ENCODE results near the gene SGIP1.

Gene SGIP1

DNA sequence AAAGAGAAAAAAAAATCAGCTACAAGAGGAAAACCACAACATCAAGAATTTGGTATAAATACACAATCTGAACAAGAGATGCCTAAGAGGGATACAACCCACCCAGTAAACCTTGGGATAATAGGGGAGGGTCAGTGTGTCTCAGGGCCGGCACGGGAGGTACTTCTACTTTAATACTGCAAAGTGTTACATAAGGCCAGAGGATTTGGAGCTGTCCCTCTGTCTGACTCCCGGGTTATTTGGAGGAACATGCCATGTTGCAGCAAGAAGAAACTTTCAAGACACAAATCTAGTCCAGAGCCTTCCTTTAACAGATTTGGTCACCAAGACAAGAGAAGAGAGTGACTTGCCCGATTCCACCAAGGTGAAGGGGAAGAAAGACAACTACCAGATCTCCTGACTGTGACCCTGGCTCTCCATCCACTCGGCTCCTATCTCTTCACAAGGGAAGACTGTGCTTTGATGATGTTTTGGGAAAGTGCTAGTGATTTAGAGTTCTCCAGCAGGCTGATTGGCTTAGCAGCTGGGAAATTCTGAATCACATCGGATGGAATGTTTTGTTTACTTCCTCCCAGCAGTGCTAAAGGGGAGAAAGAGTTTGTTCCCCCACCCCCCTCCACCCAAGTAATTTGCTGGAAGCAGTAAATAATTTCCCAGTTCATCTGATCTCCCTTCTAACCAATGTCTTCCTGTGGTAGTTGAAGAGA is 29.3 kb downstream of the SGIP1 start:
- no peak overlapping the region for H3K4me3 ChIP-seq (ENCODE audit: low read length)
- H4K20me1 ChIP-seq (ENCODE audit: insufficient read depth, low read length), result no peaks in the 10 kb centered on the region
- H3K27ac ChIP-seq (ENCODE audit: low read length), result no peak overlapping the region
- H2AFZ ChIP-seq (ENCODE audit: low read length), result no peak overlapping the region
- H3K27me3 ChIP-seq (replicated peaks; ENCODE audit: insufficient read depth, low read length), result no peaks in the 10 kb centered on the region
- no peaks in the 10 kb centered on the region for H3K36me3 ChIP-seq (replicated peaks; ENCODE audit: insufficient read depth, low read length)
- H3K9me2 ChIP-seq (replicated peaks; ENCODE audit: insufficient read depth, low read length), result no peaks in the 10 kb centered on the region
- TF ChIP-seq EZH2 (optimal IDR thresholded peaks at IDR 0.05; ENCODE audit: low read depth, low read length) (no peak), EZH2phosphoT487 (IDR thresholded peaks at IDR 0.05; ENCODE audit: low read length) (no peak)
- TF ChIP-seq, protein P1, sequence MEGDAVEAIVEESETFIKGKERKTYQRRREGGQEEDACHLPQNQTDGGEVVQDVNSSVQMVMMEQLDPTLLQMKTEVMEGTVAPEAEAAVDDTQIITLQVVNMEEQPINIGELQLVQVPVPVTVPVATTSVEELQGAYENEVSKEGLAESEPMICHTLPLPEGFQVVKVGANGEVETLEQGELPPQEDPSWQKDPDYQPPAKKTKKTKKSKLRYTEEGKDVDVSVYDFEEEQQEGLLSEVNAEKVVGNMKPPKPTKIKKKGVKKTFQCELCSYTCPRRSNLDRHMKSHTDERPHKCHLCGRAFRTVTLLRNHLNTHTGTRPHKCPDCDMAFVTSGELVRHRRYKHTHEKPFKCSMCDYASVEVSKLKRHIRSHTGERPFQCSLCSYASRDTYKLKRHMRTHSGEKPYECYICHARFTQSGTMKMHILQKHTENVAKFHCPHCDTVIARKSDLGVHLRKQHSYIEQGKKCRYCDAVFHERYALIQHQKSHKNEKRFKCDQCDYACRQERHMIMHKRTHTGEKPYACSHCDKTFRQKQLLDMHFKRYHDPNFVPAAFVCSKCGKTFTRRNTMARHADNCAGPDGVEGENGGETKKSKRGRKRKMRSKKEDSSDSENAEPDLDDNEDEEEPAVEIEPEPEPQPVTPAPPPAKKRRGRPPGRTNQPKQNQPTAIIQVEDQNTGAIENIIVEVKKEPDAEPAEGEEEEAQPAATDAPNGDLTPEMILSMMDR (IDR thresholded peaks at IDR 0.05; ENCODE audit: low read length), result no peak
- H3K9ac ChIP-seq (ENCODE audit: low read length), result no peak overlapping the region
- no peak for DNase-seq
- no peaks in the 10 kb centered on the region for H3K4me1 ChIP-seq (ENCODE audit: low read length)
- no peaks in the 10 kb centered on the region for H3K9me3 ChIP-seq (replicated peaks; ENCODE audit: insufficient read depth, low read length)
- no peaks in the 10 kb centered on the region for H3K79me2 ChIP-seq (ENCODE audit: low read length)
- no peak overlapping the region for H3K4me2 ChIP-seq (ENCODE audit: low read depth, low read length)
- H3F3A ChIP-seq (ENCODE audit: insufficient read depth, low read length), result no peaks in the 10 kb centered on the region

DNA sequence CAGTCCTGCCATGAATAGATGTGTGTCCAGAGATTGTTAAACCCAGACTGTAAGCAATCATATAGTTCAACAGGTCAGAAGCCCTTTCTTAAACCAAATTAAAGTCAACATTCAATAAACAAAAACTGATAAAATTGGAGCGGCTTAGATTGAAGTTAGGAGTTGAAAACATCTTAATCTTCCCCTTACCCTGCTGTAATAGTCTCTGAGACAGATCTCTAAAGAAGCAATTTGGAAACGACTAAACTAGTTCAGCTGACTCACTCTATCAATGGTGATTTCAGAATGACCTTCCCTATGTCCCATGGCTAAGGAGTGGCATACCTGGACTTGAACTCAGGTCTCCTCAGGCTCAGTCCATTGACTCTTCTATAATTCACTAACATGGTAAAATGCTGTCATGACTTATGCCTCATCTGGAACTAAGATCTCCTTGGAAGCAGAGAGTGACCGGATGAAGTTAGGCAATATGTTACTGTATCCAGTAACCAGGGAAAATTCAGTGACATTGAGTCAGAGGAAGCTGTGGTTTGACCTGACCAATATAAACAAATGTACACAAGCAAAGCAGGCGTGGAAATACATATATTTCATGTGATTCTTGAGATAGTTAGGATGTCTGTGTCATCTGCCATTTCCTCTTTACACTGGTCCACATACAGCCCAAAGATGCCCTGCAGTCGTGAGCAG is 30.1 kb downstream of the SGIP1 start:
- H3K9me3 ChIP-seq (replicated peaks; ENCODE audit: insufficient read depth, low read length), result no peaks in the 10 kb centered on the region
- no peaks in the 10 kb centered on the region for H3K36me3 ChIP-seq (replicated peaks; ENCODE audit: insufficient read depth, low read length)
- H3K9ac ChIP-seq (ENCODE audit: low read length), result no peak overlapping the region
- H2AFZ ChIP-seq (ENCODE audit: low read length), result no peak overlapping the region
- H3F3A ChIP-seq (ENCODE audit: insufficient read depth, low read length), result no peaks in the 10 kb centered on the region
- no peaks in the 10 kb centered on the region for H3K4me1 ChIP-seq (ENCODE audit: low read length)
- H3K27ac ChIP-seq (ENCODE audit: low read length), result no peak overlapping the region
- DNase-seq, result no peak
- H3K79me2 ChIP-seq (ENCODE audit: low read length), result no peaks in the 10 kb centered on the region
- H3K4me2 ChIP-seq (ENCODE audit: low read depth, low read length), result no peak overlapping the region
- no peaks in the 10 kb centered on the region for H4K20me1 ChIP-seq (ENCODE audit: insufficient read depth, low read length)
- no peaks in the 10 kb centered on the region for H3K27me3 ChIP-seq (replicated peaks; ENCODE audit: insufficient read depth, low read length)
- no peak overlapping the region for H3K4me3 ChIP-seq (ENCODE audit: low read length)
- TF ChIP-seq EZH2phosphoT487 (IDR thresholded peaks at IDR 0.05; ENCODE audit: low read length) (no peak), EZH2 (optimal IDR thresholded peaks at IDR 0.05; ENCODE audit: low read depth, low read length) (no peak)
- TF ChIP-seq, protein P1 (IDR thresholded peaks at IDR 0.05; ENCODE audit: low read length), result no peak
- no peaks in the 10 kb centered on the region for H3K9me2 ChIP-seq (replicated peaks; ENCODE audit: insufficient read depth, low read length)

DNA sequence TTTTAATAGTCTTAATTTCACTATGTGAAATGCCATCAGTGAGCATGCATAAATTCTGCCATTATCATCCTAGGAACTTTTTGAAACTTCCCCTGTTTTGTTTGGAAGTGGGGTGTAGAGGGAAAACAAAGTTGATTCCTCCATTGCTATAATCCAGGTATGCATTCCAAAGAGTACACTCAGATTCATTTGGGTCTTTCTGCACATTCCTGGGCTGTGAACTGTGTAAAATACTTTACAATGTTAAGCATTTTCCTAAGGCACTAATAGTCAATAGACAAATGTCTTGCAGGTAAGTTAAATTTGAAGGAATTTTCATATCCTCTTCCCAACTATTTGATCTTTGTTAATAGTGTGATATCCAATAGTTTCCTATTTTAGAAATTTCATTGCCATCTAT is 36.2 kb downstream of the SGIP1 start:
- H3K27me3 ChIP-seq (replicated peaks; ENCODE audit: insufficient read depth, low read length), result no peaks in the 10 kb centered on the region
- H3K4me3 ChIP-seq (ENCODE audit: low read length), result no peak overlapping the region
- no peaks in the 10 kb centered on the region for H3K9me3 ChIP-seq (replicated peaks; ENCODE audit: insufficient read depth, low read length)
- no peaks in the 10 kb centered on the region for H3K79me2 ChIP-seq (ENCODE audit: low read length)
- H3K9me2 ChIP-seq (replicated peaks; ENCODE audit: insufficient read depth, low read length), result no peaks in the 10 kb centered on the region
- no peak for DNase-seq
- H4K20me1 ChIP-seq (ENCODE audit: insufficient read depth, low read length), result no peaks in the 10 kb centered on the region
- H3K4me2 ChIP-seq (ENCODE audit: low read depth, low read length), result no peak overlapping the region
- no peaks in the 10 kb centered on the region for H3K36me3 ChIP-seq (replicated peaks; ENCODE audit: insufficient read depth, low read length)
- H3K27ac ChIP-seq (ENCODE audit: low read length), result no peak overlapping the region
- no peaks in the 10 kb centered on the region for H3F3A ChIP-seq (ENCODE audit: insufficient read depth, low read length)
- TF ChIP-seq, protein P1 (IDR thresholded peaks at IDR 0.05; ENCODE audit: low read length), result no peak
- TF ChIP-seq EZH2phosphoT487 (IDR thresholded peaks at IDR 0.05; ENCODE audit: low read length), result no peak
- TF ChIP-seq EZH2 (optimal IDR thresholded peaks at IDR 0.05; ENCODE audit: low read depth, low read length), result no peak
- H3K9ac ChIP-seq (ENCODE audit: low read length), result no peak overlapping the region
- H2AFZ ChIP-seq (ENCODE audit: low read length), result no peak overlapping the region
- H3K4me1 ChIP-seq (ENCODE audit: low read length), result no peaks in the 10 kb centered on the region
